ENCODE measurements around the gene MAP2K3.
"Not testable (repeated sequence)": the region's sequence is repeated elsewhere in the genome, so short reads cannot be mapped to it uniquely, and the experiment has no call there.

DNA sequence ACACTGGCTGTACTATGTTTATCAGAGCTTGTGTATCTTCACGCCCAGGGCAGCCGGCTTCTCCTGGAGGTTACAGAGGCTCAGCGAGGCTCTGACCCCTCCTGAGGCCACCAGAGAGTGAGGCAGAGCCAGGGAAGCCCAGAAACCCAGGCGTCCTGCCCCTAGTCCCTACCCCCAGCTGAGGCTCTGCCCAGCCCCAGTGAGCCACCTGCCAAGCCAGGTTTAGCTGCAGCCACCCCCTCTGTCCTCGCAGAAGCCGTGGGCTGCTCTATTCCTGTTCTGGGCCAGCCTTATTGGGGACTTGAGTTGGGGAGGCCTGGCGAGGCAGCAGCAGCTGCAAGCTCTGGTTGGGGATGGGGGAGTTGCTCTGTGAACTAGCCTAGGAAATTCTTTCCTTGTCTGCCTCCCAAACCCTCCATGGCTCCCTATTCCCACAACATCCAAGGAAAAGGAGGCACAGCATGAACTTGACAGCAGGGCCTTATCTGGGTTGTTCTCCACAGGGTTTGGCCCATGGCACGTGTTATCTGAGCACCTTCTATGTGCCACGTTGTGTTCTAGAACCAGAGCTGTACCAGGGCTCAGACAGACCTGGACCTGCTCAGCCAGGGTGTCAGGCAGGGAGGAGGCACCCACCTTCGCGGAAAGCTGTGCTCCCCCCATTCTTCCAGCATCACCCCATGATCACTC is 35.3 kb downstream of the MAP2K3 start:
- TF ChIP-seq, protein P1, sequence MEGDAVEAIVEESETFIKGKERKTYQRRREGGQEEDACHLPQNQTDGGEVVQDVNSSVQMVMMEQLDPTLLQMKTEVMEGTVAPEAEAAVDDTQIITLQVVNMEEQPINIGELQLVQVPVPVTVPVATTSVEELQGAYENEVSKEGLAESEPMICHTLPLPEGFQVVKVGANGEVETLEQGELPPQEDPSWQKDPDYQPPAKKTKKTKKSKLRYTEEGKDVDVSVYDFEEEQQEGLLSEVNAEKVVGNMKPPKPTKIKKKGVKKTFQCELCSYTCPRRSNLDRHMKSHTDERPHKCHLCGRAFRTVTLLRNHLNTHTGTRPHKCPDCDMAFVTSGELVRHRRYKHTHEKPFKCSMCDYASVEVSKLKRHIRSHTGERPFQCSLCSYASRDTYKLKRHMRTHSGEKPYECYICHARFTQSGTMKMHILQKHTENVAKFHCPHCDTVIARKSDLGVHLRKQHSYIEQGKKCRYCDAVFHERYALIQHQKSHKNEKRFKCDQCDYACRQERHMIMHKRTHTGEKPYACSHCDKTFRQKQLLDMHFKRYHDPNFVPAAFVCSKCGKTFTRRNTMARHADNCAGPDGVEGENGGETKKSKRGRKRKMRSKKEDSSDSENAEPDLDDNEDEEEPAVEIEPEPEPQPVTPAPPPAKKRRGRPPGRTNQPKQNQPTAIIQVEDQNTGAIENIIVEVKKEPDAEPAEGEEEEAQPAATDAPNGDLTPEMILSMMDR (conservative IDR thresholded peaks at IDR 0.05; ENCODE audit: low read length): not testable (repeated sequence)
- not testable (repeated sequence) for TF ChIP-seq EZH2phosphoT487 (IDR thresholded peaks at IDR 0.05; ENCODE audit: borderline replicate concordance, low read depth, low read length)
